GM19035 (cell line): ENCODE data around the gene GALNT1.

Experiments used
- ATAC-seq: cut with Tn5 transposase; IDR thresholded peaks from one replicate; pipeline ENCODE4 v1.9.1; 2021; ENCODE audit not compliant: unreplicated experiment

Gene GALNT1

DNA sequence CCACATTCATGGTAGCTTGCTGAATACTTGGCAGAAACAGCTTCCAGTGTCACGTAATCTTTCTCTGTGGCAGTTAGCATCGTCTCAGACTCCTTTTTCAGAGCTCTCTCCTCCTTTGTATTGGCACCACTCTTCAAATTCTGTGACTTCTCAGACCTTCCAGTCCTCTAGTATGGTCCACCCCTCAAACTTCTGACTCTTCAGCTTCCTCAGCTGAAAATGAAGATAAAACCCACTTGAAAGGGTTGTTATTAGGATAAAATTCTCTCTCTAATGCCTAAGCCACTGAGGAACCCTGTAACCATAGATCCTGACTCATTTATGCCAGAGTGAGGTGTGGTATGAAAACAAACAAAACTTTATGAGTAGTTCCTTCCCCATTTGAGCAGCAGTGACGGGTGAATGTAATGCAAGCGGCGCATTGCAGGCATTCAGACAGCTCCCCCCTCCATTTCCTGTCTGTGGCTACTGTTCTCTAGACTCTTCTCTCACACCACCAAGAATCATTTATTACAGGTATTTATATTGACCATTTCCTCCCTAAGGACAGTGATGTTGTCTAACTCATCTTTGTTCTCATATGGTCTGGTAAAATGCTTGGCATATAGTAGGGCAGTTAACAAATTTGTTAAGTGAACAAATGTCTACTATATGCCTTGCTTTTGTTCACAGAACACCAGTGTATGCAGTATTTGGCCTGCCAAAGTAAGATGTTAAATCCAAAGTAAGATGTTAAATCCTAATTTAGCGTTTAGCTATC is 35.3 kb downstream of the GALNT1 start:
- ATAC-seq, result peak; percentile 98

DNA sequence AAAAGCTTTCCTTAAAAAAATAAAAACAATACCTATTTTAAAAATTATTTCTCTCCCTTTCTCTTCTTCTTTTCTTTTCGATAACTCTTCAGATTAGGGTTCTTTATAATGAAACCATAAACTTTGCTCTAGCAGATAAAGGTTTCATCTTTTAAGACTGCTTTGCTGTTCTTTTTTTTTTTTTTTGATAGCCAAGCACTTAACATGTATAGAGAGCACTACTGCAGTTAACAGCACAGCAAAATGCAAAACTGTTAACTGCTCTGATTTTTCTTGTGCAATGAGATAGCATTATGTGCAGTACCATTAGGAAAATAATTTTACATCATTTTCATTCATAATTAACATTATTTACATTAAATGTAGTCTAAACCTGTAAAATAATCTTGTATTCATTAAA is 36.3 kb downstream of the GALNT1 start:
- no peak for ATAC-seq

DNA sequence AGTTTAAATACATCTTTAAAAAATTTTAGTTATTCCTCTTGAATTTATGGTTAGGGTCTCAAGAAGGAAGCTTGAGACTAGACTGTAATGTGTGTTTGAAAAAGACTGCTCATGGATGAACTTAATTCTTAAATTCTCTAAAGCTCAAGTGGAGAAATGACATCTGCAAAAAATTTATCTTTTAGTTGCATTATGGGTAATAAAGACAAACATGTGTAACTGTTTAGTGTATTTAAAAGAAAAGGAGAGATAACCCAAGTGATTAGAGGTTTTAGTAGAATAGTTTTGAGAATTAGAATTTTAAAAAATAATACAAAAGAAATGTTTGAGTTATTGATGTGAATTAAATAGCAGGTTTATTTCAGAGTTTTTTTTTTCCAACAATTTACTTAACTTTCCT is 36.7 kb downstream of the GALNT1 start:
- no peak for ATAC-seq

DNA sequence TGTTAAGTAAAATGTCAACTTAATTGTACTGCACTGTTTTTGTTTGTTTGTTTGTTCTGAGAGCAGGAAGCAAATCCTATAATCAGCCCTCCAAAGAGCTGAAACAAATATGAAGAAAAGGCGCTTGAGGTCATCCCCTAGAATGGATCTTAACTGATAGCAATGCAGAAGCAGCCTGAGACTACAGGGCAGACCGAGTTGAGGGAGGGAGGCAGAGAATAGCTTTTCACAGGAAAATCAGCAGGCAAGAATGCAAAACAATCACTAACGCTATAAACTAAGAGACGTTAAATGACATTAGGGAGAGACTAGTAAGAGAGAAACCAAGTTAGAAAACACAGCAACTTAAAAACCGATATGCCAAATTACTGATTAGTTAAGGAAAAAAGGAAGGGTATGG is 37.2 kb downstream of the GALNT1 start:
- ATAC-seq, result no peak

DNA sequence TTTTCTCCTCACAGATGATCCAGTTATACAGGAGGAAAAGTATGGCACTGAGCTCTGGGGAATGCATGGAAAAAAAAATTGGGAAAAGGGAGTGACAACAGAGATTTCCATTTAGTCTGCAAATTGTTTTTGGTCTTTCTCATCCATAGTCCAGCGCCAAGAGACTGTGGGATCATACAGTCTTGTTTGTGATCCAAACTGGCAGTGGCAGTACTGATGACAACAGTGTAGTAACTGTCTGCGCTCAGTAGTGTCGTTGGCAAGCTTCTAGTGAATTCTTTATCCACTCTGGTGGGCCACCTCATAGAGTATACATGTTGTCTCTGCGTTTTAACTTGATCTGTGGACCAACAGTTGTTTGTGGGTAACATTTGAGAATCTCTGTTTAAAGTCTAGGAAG is 37.9 kb downstream of the GALNT1 start:
- ATAC-seq, result no peak

DNA sequence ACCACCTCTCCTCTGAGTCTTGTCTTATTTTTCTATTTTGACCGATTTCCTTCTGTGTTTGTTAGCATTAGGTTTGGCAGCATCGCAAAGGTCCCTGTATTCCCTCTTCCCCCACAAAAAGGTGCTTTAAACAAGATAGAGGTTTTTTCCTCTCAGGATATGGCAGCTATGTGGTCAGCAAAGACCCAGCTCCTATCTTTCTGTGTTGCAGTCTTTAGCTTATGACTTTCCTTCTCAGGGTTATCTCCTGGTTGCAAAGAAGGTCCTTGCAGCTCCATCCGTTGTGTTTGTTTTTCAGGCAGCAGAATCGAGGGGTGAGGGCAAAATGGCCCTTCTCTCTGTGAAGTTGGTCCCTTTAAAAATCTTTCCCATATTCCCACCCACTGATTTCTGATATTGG is 38.4 kb downstream of the GALNT1 start:
- ATAC-seq, result no peak

DNA sequence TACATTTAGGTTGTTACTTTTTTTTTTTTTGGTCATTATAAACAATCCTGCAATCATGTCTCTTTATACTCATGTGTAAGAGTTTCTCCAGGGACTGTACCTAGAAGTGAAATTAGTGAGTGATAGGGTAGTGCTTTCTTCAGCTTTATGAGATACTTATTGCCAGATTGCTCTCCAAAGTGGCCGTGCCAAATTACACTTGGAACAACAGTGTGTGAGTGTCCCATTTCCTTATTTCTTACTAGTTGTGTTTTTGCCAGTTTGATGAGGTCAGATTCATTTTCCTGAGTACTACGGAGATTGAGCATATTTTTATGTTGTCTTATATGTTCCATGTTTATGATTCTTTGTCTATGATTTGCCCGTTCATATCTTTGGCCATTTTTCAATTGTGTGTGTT is 39.2 kb downstream of the GALNT1 start:
- ATAC-seq, result no peak

DNA sequence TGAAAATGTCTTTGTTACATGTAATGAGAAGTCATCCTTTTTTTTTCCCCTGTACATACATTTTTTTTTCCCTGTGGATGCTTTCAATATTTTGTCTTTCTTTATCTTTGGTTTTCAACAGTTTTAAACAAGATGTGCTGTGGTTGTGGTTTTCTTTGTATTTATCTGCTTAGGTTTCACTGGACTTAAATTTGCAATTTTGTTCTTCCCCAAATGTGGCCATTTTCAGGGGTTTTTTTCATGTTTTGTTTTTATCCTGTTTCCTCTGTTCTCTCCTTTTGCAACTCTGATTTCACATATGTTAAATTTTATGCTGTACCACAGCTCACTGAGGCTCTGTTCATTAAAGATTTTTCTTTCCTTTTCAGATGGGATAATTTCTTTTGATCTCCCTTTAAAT is 41.7 kb downstream of the GALNT1 start:
- no peak for ATAC-seq

DNA sequence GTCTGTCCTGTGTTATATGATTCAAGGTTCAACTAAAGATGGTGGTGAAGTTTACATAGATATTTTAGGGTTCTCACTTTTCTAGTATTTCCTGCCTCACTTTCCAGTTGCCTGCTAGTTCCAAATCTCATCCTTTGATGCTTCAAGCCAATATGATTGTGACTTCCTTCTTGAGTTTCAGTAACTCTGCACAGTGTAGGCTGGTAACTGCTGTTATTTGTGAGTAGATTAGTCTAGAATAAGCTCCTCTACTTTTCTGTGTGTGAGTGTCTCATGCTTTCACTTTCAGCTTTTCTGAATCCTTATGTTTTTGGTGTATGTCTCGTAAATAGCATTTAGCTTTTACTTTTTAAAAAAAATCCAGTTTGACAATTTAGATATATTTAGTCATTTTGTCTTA is 42.6 kb downstream of the GALNT1 start:
- peak; percentile 75 for ATAC-seq

DNA sequence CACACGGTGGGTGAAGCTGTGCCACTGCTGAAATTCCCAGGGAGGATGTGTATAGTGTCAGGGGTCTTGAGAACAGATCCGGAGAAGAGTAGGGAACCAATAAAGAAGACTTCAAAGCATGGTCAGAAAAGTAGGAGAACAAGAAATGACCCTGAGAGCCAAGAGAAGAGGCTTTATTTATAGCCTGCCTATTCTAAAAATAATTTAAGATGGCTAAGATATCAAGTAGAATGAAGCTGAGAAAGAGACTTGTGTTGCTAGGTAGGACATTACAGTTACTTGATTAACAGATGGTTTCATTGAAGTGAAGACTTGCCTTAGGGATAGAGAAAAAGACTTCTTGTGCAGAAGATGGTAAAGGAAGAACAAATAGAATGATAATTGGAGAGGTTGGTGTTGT is 43.7 kb downstream of the GALNT1 start:
- ATAC-seq, result no peak

DNA sequence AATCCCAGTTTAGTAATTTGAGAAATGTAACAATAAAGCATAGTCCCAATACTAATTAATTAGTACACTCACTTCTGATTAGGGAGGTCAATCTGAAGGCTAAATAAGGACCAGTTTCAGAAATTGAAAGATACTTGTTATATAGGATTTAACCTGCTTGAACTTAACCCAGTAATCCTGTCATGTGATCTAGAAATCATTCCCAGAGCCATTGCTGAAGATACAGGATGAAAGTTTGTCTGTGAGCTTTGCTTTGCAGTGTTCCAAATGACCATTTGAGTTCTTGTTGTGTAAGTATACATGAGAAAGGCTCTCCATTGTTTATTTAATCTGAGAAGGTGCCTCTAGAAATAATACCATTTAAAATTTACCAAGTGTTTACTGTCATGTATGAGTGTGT is 52.2 kb downstream of the GALNT1 start:
- ATAC-seq, result no peak

DNA sequence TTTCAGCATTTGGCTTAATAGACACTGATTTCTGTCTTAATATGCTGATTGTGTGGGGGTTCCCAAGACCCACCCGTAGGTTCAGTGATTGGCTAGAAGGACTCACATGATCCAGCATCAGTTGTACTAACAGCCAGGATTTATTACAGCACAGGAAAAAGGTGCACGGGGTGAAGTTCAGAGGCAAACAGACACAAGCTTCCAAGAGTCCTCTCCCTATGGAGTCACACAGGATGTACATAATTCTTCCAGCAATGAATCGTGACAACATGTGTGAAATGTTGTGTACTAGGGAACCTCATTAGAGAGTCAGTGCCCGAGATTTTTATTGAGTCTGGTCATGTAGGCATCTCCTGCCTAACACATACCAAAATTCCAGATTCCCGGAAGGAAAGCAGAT is 52.8 kb downstream of the GALNT1 start:
- no peak for ATAC-seq

DNA sequence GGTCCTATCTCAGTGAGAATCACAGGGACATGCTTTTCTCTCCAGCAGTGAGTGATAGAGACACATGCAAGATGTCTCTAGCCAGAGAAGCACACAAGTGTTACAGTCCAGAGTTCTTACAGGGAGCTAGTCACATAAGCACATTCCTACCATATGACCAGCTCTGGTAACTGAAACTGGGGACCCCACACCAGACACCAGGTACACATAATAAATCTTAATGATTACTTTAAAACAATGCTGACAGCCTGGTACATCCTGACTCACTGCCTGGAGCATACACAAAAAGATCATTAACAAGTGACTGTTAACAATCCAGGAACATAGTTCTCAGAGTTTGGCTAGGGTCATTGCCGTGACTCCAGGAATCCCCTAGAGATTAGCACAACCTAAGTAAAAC is 53.6 kb downstream of the GALNT1 start:
- no peak for ATAC-seq

DNA sequence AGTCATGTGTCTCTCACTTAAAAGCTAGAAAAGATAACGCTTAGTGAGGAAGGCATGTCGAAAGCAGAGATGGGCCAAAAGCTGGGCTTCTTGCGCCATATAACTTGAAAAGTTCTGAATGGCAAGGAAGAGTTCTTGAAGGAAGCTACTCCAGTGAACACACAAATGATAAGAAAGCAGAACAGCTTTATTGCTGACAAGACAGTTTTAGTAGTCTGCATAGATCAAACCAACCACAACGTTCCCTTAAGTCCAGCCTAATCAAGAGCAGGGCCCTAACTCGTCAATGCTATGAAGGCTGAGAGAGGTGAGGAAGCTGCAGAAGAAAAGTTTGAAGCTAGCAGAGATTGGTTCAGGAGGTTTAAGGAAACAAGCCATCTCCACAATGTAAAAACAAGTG is 55.7 kb downstream of the GALNT1 start:
- no peak for ATAC-seq

DNA sequence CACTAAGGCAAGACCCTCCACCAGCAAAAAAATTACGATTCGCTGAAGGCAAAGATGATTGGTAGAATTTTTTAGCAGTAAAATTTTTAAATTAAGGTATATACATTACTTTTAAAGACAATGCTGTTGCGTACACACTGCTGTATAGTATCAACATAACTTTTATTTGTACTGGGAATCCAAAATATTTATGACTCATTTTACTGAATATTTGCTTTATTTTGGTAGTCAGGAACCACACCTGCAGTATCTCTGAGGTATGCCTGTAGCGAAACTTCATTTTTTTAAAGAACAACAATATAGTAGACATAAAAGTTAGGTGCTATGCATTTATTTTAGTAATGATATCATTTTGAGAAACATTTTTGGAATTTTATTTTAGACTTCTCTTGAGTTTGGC is 57.8 kb downstream of the GALNT1 start:
- ATAC-seq, result no peak

DNA sequence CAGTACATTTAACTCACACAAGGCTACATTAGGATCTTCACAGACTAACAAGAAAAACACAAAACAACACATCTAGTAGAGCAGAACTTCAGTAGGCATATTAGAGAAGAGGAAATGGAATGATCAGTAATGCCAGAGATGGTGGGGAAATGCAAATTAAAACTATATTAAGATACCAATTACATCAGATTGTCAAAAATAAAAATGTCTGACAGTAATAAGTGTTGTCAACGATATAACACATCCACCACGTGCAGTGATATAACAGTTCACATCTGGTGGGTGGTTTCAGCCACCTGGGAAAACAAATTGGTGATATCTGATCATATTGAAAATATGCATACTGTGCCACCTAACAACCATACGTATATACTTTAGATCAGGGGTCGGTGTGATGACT is 59.9 kb downstream of the GALNT1 start:
- no peak for ATAC-seq

DNA sequence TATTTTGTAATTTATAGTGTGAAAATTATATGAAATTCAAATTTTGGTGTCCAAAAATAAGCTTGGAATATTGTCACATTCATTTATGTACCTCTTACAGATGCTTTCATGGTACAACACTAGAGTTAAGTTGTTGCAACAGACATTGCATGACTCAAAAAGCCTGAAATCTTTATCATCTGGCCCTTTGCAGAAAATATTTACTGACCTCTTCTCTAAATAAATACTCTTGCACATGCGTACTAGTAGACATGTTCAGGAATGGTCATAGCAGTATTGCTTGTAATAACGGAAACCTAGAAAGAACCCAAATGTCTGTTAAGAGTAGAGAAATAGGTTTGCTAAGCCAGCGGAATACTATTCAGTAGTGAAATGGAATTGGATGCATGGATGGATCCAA is 60.4 kb downstream of the GALNT1 start:
- ATAC-seq, result no peak

DNA sequence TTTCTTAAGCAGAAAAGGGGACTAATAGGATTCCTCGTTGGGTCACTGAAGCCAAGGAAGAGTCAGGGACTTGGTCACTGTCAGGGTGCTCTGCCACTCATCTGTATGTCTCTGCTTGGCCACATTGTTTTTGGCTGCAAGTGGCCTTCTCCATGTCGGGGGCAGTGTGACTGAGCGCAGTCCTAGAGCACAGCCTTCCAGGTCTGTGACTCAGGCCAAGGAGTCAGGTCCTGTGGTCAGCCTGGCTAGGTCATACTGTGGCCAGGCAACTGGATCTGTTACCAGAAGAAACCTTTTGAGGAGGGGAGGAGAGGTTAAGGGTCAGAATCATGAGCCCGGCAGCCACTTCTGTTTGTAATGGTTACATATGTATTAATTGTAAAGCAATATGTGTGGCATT is 61.3 kb downstream of the GALNT1 start:
- no peak for ATAC-seq

DNA sequence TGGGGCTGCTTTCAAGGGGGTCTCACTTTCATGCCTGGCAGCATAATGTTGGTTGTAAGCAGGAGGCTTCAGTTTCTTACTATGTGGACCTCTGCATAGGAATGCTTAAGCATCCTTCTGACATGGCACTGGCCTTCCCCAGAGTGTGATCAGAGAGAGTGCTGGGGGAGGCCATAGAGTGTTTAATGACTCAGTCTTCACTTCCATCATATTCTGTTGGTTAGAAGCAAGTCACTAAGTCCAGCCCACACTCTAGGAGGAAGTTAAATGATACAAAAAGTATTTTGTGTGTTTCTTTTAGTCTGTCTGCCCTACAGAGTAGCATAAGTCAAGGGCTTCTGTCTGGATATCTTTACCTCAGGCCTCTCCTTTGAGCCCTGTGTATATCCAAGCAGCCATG is 64.9 kb downstream of the GALNT1 start:
- ATAC-seq, result no peak

DNA sequence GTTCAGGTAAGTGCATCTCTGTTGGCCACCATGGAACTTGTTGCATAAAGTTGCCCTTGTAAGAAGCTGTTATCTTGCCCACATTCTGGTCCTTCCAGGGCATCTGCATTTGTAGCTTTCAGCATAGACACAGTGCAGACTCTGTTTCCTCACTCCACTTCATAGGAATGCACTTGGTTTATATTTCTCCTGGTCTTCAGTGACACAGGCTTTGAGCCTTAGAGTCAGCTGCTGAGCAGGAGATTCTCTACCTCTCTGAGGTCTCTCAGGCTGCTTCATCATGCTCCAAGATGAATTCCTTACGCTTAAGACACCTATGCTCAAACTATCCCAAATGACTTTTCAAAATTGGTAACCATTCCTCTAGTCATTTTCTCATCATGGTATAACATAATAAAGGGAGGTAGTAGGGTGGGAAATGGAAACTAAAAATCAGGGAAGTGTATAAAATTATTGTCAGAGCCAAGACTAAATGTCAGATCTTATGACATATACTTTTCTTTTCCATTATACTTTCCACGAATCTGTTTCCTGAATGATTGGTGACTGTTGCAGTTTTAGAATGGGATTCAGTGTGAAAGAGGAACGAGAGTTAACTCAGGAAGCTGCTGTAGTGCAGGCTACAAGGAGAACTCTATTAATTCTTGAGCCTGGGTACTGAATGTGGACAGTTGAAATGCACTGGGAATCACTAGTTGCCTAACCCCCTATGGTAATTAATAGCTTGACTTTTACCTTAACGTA is 72.0 kb downstream of the GALNT1 start:
- ATAC-seq, result no peak

DNA sequence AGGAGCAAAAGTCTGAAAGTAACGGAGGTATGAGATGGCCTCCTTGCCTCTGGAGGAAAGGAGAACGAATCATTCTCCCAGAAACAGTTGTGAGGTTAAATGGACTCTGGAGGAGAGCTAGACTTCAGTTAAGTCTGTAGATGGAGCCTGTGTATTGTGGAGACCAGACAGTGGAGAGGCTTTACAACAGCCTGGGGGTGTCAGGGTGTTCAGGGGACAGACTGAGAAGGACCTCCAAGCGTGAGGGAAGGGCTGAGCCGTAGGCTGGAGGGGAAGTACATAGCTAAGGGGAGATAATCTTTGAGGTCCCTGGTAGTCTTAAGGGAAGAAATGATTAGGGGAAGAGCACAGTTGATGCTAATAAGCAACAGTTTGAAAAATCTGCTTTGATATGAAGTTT is 76.6 kb downstream of the GALNT1 start:
- ATAC-seq, result no peak

DNA sequence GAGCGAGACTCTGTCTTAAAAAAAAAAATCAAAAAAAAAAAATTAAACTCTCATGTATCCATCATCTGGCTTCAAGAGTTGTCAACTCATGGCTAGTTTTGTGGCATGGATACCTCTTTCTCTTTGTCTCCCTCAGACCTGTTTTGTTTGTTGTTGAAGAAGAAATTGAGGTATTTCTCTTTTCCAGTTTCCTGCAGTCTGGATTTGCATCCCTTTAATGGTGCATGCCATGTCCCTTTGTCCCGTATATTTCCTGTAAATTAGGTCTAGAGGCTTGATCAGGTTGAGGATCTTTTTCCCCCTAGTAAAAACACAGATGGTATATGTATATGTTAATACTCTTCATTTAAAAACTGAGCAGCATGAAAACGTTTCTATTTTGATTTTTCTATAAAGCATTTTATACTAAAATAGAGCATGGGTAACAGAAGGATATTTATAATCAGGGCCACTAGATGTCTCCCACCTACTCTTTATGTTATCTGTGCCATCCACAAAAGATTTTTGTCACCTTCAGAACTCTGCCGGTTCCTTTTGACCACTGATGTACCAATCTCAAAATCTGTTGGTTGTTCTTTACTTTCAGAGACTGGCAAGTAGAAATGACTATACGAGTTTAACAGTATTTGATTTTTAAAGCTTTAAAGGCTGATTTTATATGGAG is 80.1 kb downstream of the GALNT1 start:
- ATAC-seq, result no peak
